Right lobe of liver (tissue), 6 donors: ENCODE data around the gene MTCH2. TPM values are rescaled to one million over a fixed set of nuclear protein-coding genes. Genes with fewer than 3 reads are reported as not detected.

Experiments
- ATAC-seq, 4 donors: fragments of 200-7000 bp; cut with Tn5 transposase; one replicate each; pipeline ENCODE4 v1.9.1; 2020; ENCODE audit warnings: mild to moderate bottlenecking in 4 of 4, moderate library complexity in 4 of 4
- DNase-seq, 3 donors: peaks; one replicate each; pipeline ENCODE4 v3.0.0-alpha.2; 2020
- H3K27ac ChIP-seq, 3 donors: fragments of 200-600 bp; one replicate each; pipeline ENCODE4 v1.8.0; 2022
- H3K27me3 ChIP-seq, 2 donors: fragments of 200-600 bp; one replicate each; pipeline ENCODE4 v1.8.0; 2022
- H3K36me3 ChIP-seq, 4 donors: fragments of 200-600 bp; sonication (generic) in 1 of 4; one replicate each; pipeline versions ENCODE4 v1.5.1 to v1.8.0; 2017 to 2022; ENCODE audit warnings: control low read depth in 1 of 4
- H3K4me1 ChIP-seq, 4 donors: fragments of 200-600 bp; sonication (generic) in 1 of 4; one replicate each; pipeline versions ENCODE4 v1.5.1 to v1.8.0; 2017 to 2022; ENCODE audit warnings: control low read depth in 1 of 4
- H3K4me3 ChIP-seq, 3 donors: fragments of 200-600 bp; one replicate each; pipeline ENCODE4 v1.8.0; 2022
- H3K9me3 ChIP-seq, 4 donors: fragments of 200-600 bp; sonication (generic) in 1 of 4; one replicate each; pipeline versions ENCODE4 v1.5.1 to v1.8.0; 2017 to 2022; ENCODE audit warnings: control low read depth in 1 of 4
- CTCF ChIP-seq, 4 donors: fragments of 200-600 bp in 3 of 4; fragments of 450-650 bp in 1 of 4; IDR thresholded peaks; one replicate each; pipeline versions ENCODE4 v1.5.1 to v1.8.0; 2016 to 2022; ENCODE audit warnings: antibody characterized with exemption in 4 of 4, mild to moderate bottlenecking in 2 of 4
- POLR2A ChIP-seq: fragments of 450-650 bp; IDR thresholded peaks from one replicate; pipeline ENCODE4 v1.6.1; 2017; ENCODE audit warnings: antibody characterized with exemption, mild to moderate bottlenecking
- WGBS: methylation state at CpG from one replicate; pipeline ENCODE4 v1.1.6; 2018; ENCODE audit warnings: low coverage, low lambda C conversion rate; ENCODE audit not compliant: insufficient coverage; ENCODE audit errors: missing lambda C conversion rate; 5-methylcytosine and 5-hydroxymethylcytosine counted together
- intact Hi-C, 2 donors: fragments of 100-400 bp; cut with DNase I; formaldehyde crosslinking; loops; one replicate each; pipeline versions ENCODE4 v1.11.2 to v1.14.1; 2022
- total RNA-seq, 6 experiments: library from RNA; depleted of rRNA in 2 of 6; stranded (reverse); fragments of >200 nt in 2 of 6; fragmentation: NEBNext Ultra II Directional in 3 of 6; extraction: Animal tissue kit (Norgen Biotek cat#: 25700) in 3 of 6; gene quantifications; one replicate each; pipeline versions ENCODE4 v1.1.0 to v1.2.4, GENCODE V29; 2016 to 2023
- donor health status: DM: no; HTN: yes; CAD: no.
- donor health status: DM: no; HTN: no; CAD: no.
- donor health status: DM: no; HTN: no; CAD: no.
- donor health status: DM: no; HTN: yes; CAD: no.
- donor health status: DM: no; HTN: yes; CAD: no.

The MTCH2 gene
- total RNA-seq, 6 experiments from 2014 or later = 123 to 179 (median 135) TPM

GRCh38 chr11:47617417-47617809, 24.9 kb downstream of the MTCH2 start:
- H3K9me3 ChIP-seq = no peaks in the 10 kb centered on the region
- no peak overlapping the region for H3K27ac ChIP-seq
- no peak overlapping the region for H3K4me3 ChIP-seq
- TF ChIP-seq POLR2A = no peak
- TF ChIP-seq CTCF (IDR thresholded peaks at IDR 0.05) = no peak
- intact Hi-C loops = no loop called here
- ATAC-seq (no peak), DNase-seq (no peak)
- 51% methylated on average over 3 of the region's 3 CpGs for WGBS
- H3K27me3 ChIP-seq = no peaks in the 10 kb centered on the region
- no peaks in the 10 kb centered on the region for H3K4me1 ChIP-seq
- H3K36me3 ChIP-seq = peaks cover 0 to 60% (median 42%) of the 10 kb centered on the region in 4 donors

GRCh38 chr11:47616726-47617416, 25.5 kb downstream of the MTCH2 start:
- Histone ChIP-seq H3K4me3 (no peak overlapping the region), H3K4me1 (no peaks in the 10 kb centered on the region), H3K27ac (no peak overlapping the region), H3K27me3 (no peaks in the 10 kb centered on the region), H3K36me3 (peaks cover 0 to 54% (median 38%) of the 10 kb centered on the region in 4 donors), H3K9me3 (no peaks in the 10 kb centered on the region)
- TF ChIP-seq POLR2A (no peak), CTCF (IDR thresholded peaks at IDR 0.05) (peak; percentile 37 to 48 (median 38))
- intact Hi-C loops = no loop called here
- 80% methylated on average over 7 of the region's 10 CpGs for WGBS
- ATAC-seq = peak; percentile 35 to 58 (median 44)
- DNase-seq = no peak

- ATAC-seq (peak in 1 of 4 donors; percentile 23), DNase-seq (no peak)
- Histone ChIP-seq H3K27ac (no peak overlapping the region), H3K4me3 (no peak overlapping the region), H3K4me1 (no peaks in the 10 kb centered on the region), H3K36me3 (peaks cover 0 to 46% (median 24%) of the 10 kb centered on the region in 4 donors), H3K9me3 (no peaks in the 10 kb centered on the region), H3K27me3 (no peaks in the 10 kb centered on the region)
- TF ChIP-seq CTCF (IDR thresholded peaks at IDR 0.05) = no peak
- TF ChIP-seq POLR2A = no peak
- intact Hi-C loops = no loop called here
These were observed 27.1 kb downstream of the MTCH2 start for GRCh38 chr11:47615249-47615648.

- no peak overlapping the region for H3K4me3 ChIP-seq
- WGBS = 61% methylated on average over 6 of the region's 6 CpGs
- DNase-seq (no peak), ATAC-seq (peak; percentile 16 to 70 (median 51))
- no peak for TF ChIP-seq POLR2A
- TF ChIP-seq CTCF (IDR thresholded peaks at IDR 0.05) = no peak
- peaks cover 0 to 14% (median 2%) of the 10 kb centered on the region in 4 donors for H3K36me3 ChIP-seq
- no peaks in the 10 kb centered on the region for H3K9me3 ChIP-seq
- H3K4me1 ChIP-seq = no peaks in the 10 kb centered on the region
- intact Hi-C loops = no loop called here
- no peaks in the 10 kb centered on the region for H3K27me3 ChIP-seq
- no peak overlapping the region for H3K27ac ChIP-seq
These were observed 31.0 kb downstream of the MTCH2 start for GRCh38 chr11:47611348-47611794.
